H1 (cell line): ENCODE measurements around the gene OR52B6.

ENCODE experiments used
- CEBPB ChIP-seq: IDR thresholded peaks from 2 replicates; pipeline ENCODE4 v1.6.1; 2012; ENCODE audit warnings: low read depth, low read length
- JUND ChIP-seq: IDR thresholded peaks from 2 replicates; pipeline ENCODE4 v1.6.1; 2011; ENCODE audit warnings: mild to moderate bottlenecking, improper control_type of control experiment, low read length
- POLR2A ChIP-seq, 2 experiments: IDR thresholded peaks; 1 replicate in 1 of 2; 2 replicates in 1 of 2; pipeline ENCODE4 v1.6.1; 2011; ENCODE audit warnings: low read depth in 2 of 2, low read length in 2 of 2, mild to moderate bottlenecking in 2 of 2; ENCODE audit errors: control extremely low read depth in 1 of 2
- POLR2AphosphoS5 ChIP-seq: IDR thresholded peaks from 2 replicates; pipeline ENCODE4 v1.6.1; 2011; ENCODE audit warnings: low read depth, low read length
- SIN3A ChIP-seq, 2 experiments: IDR thresholded peaks in 1 of 2; conservative IDR thresholded peaks in 1 of 2; 2 replicates each; pipeline ENCODE4 v1.6.1; 2011 to 2012; ENCODE audit warnings: low read length in 2 of 2, improper control_type of control experiment in 1 of 2, low read depth in 1 of 2, mild to moderate bottlenecking in 1 of 2
- SRF ChIP-seq: IDR thresholded peaks from 2 replicates; pipeline ENCODE4 v1.6.1; 2011; ENCODE audit warnings: mild to moderate bottlenecking, low read depth, low read length, moderate library complexity
- ZNF274 ChIP-seq: IDR thresholded peaks from 2 replicates; pipeline ENCODE4 v1.7.0; 2012; ENCODE audit warnings: low read length, borderline replicate concordance; ENCODE audit errors: extremely low read depth
- TF ChIP-seq, protein P1 (sequence below), 3 experiments: IDR thresholded peaks; 1 replicate in 2 of 3; 2 replicates in 1 of 3; pipeline versions ENCODE4 v1.5.1 to v1.6.1; 2011; ENCODE audit warnings: low read length in 3 of 3, mild to moderate bottlenecking in 3 of 3, inconsistent platforms in 2 of 3, low read depth in 1 of 3, moderate library complexity in 1 of 3; ENCODE audit not compliant: insufficient read depth in 1 of 3; ENCODE audit errors: control extremely low read depth in 1 of 3
- TF ChIP-seq, protein P2 (sequence below): IDR thresholded peaks from 2 replicates; pipeline ENCODE4 v1.6.1; 2011; ENCODE audit warnings: low read depth, mild to moderate bottlenecking, low read length; ENCODE audit not compliant: insufficient read depth

DNA sequence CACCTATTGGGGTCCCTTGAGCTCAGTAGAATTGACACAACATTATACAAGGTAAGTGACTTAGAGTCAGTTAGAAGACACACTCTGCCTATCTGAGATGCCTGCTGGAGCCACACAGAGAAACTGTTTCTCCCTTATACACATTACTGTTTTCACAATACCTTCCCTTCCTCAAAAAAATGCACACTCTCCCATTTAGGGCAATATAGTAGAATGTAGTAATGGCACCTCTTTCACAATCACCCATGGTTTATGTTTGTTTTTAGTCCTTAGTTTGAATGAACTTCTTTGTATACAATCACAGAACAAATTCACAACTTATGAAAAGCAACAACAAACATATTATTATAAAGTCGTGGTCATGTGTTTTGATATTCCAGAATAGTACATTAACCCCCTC is 46.6 kb upstream of the OR52B6 start:
- TF ChIP-seq SIN3A (conservative IDR thresholded peaks at IDR 0.05 in 1 of 2, IDR thresholded peaks at IDR 0.05 in 1 of 2; ENCODE audit: low read depth in 1 of 2, low read length in 2 of 2) (no peak), SRF (no peak), POLR2A (IDR thresholded peaks at IDR 0.05; ENCODE audit: control extremely low read depth in 1 of 2, low read depth in 2 of 2, low read length in 2 of 2) (no peak), ZNF274 (no peak), POLR2AphosphoS5 (no peak), JUND (no peak), CEBPB (no peak)
- TF ChIP-seq, protein P1, sequence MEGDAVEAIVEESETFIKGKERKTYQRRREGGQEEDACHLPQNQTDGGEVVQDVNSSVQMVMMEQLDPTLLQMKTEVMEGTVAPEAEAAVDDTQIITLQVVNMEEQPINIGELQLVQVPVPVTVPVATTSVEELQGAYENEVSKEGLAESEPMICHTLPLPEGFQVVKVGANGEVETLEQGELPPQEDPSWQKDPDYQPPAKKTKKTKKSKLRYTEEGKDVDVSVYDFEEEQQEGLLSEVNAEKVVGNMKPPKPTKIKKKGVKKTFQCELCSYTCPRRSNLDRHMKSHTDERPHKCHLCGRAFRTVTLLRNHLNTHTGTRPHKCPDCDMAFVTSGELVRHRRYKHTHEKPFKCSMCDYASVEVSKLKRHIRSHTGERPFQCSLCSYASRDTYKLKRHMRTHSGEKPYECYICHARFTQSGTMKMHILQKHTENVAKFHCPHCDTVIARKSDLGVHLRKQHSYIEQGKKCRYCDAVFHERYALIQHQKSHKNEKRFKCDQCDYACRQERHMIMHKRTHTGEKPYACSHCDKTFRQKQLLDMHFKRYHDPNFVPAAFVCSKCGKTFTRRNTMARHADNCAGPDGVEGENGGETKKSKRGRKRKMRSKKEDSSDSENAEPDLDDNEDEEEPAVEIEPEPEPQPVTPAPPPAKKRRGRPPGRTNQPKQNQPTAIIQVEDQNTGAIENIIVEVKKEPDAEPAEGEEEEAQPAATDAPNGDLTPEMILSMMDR (IDR thresholded peaks at IDR 0.05; ENCODE audit: control extremely low read depth in 1 of 3, insufficient read depth in 1 of 3, low read depth in 1 of 3, low read length in 3 of 3): no peak
- TF ChIP-seq, protein P2, sequence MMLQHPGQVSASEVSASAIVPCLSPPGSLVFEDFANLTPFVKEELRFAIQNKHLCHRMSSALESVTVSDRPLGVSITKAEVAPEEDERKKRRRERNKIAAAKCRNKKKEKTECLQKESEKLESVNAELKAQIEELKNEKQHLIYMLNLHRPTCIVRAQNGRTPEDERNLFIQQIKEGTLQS: no peak
